ENCODE data around the gene LARGE1. TPM values are rescaled to one million over a fixed set of nuclear protein-coding genes. Genes with fewer than 3 reads are reported as not detected.

Gene LARGE1
- total and polyA plus RNA-seq, 2 of the 13 experiments (the other 11 are each of a cell fraction or from before 2014, with no cell fraction given) = 8.4 to 11.0 TPM

DNA sequence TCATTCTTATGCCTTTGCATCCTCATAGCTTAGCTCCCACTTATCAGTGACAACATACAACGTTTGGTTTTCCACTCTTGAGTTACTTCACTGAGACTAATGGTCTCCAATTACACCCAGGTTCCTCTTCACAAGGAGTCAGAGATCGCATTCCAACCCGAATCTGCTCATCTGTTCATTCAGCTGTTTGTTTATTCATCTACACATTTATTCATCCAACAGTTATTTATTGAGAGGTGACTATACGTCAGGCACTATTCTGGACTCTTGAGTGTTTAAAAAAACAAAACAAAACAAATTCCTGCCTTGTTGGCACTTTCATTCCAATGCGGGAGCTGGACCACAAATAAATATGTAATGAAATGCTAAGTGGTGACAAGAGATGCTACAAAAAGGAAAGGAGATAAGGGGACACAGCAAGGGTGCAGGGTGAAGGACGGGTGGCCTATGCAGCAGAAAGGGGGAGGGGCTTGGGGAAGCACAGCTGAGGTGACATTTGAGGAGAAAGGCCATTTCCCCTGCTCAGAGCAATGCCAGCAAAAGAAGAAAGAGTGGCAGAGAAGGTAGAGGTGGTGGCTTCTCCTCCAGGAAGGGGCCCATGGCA is 468.3 kb downstream of the LARGE1 start:
- Histone ChIP-seq H3K27me3 (ENCODE audit: control insufficient read depth in 1 of 2, insufficient read depth in 2 of 2, low read length in 2 of 2) (no peaks in the 10 kb centered on the region), H3K4me2 (ENCODE audit: low read depth, low read length) (no peak overlapping the region), H3K9ac (ENCODE audit: insufficient read depth, low read depth, low read length) (no peak overlapping the region), H3K4me1 (ENCODE audit: insufficient read depth, low read length) (peaks cover 18% of the 10 kb centered on the region), H4K20me1 (ENCODE audit: insufficient read depth, low read length) (no peaks in the 10 kb centered on the region), H3K79me2 (ENCODE audit: insufficient read depth, low read length) (no peaks in the 10 kb centered on the region), H2AFZ (ENCODE audit: low read length) (no peak overlapping the region), H3K36me3 (replicated peaks in 1 of 2; ENCODE audit: control insufficient read depth in 1 of 2, insufficient read depth in 2 of 2, low read length in 2 of 2) (no peaks in the 10 kb centered on the region), H3K27ac (ENCODE audit: extremely low read length, insufficient read depth, low read length) (no peak overlapping the region), H3K9me3 (ENCODE audit: low read length) (no peaks in the 10 kb centered on the region), H3K4me3 (replicated peaks in 1 of 3; ENCODE audit: insufficient read depth in 1 of 3, low read depth in 2 of 3, low read length in 3 of 3) (no peak overlapping the region)
- POLR2A ChIA-PET = interaction anchor here (0.9 kb wide), 1 partner anchor 88 kb away, joined by 3 read pairs; no protein-coding TSS in a partner anchor
- no TSS peak for BruUV-seq (replicated peaks)
- ATAC-seq (no peak), DNase-seq (ENCODE audit: low spot score) (peak; percentile 53), FAIRE-seq (no peak)
- CTCF ChIA-PET (ENCODE audit: low intra/inter-chr PET ratio, low total read pairs) = no interaction called here
- TF ChIP-seq U2AF1 (optimal IDR thresholded peaks at IDR 0.05; ENCODE audit: low read depth, low read length) (no peak), SIX4 (CRISPR knock-in tag; IDR thresholded peaks at IDR 0.05) (0 out of 2 replicates have a peak, but pooled peaks have one; percentile 40)
- intact Hi-C loops (cut with micrococcal nuclease; ENCODE audit: unreplicated experiment) (no loop called here), in situ Hi-C loops (cut with HindIII; ENCODE audit: extremely low pct_ligation_motif_present, low pct_unique_long_range_greater_than_20kb) (no loop called here)
- WGBS (ENCODE audit: low lambda C conversion rate) = 48% methylated on average over 6 of the region's 6 CpGs

DNA sequence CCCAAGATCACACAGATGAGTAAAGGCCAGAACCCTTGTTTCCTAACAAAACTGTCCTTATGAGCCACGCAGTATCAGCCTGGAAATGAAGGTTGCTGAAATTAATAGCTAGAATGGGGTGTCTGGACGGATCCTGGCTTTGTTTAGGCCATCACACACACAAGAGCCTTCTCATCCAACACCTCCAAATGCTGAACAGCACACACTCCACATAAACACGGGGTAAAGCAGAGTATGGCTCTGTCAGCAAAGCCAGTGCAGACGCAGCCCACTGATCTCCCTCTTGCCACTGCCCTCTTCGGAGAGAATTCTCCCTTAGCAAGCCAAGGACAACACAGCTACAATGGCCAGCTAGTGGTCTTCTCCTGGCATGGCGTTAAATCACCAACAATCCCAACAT is 469.5 kb downstream of the LARGE1 start:
- CTCF ChIA-PET (ENCODE audit: low intra/inter-chr PET ratio, low total read pairs) = no interaction called here
- H3K27me3 ChIP-seq (ENCODE audit: control insufficient read depth in 1 of 2, insufficient read depth in 2 of 2, low read length in 2 of 2) = no peaks in the 10 kb centered on the region
- BruUV-seq (replicated peaks) = no TSS peak
- TF ChIP-seq ZUFSP (CRISPR knock-in tag; IDR thresholded peaks at IDR 0.05; ENCODE audit: borderline replicate concordance) (no peak), ZNF441 (CRISPR knock-in tag; IDR thresholded peaks at IDR 0.05; ENCODE audit: borderline replicate concordance) (no peak)
- TF ChIP-seq, protein P1, sequence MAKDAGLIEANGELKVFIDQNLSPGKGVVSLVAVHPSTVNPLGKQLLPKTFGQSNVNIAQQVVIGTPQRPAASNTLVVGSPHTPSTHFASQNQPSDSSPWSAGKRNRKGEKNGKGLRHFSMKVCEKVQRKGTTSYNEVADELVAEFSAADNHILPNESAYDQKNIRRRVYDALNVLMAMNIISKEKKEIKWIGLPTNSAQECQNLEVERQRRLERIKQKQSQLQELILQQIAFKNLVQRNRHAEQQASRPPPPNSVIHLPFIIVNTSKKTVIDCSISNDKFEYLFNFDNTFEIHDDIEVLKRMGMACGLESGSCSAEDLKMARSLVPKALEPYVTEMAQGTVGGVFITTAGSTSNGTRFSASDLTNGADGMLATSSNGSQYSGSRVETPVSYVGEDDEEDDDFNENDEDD (CRISPR knock-in tag; IDR thresholded peaks at IDR 0.05; ENCODE audit: borderline replicate concordance) = no peak
- TF ChIP-seq, protein P2, sequence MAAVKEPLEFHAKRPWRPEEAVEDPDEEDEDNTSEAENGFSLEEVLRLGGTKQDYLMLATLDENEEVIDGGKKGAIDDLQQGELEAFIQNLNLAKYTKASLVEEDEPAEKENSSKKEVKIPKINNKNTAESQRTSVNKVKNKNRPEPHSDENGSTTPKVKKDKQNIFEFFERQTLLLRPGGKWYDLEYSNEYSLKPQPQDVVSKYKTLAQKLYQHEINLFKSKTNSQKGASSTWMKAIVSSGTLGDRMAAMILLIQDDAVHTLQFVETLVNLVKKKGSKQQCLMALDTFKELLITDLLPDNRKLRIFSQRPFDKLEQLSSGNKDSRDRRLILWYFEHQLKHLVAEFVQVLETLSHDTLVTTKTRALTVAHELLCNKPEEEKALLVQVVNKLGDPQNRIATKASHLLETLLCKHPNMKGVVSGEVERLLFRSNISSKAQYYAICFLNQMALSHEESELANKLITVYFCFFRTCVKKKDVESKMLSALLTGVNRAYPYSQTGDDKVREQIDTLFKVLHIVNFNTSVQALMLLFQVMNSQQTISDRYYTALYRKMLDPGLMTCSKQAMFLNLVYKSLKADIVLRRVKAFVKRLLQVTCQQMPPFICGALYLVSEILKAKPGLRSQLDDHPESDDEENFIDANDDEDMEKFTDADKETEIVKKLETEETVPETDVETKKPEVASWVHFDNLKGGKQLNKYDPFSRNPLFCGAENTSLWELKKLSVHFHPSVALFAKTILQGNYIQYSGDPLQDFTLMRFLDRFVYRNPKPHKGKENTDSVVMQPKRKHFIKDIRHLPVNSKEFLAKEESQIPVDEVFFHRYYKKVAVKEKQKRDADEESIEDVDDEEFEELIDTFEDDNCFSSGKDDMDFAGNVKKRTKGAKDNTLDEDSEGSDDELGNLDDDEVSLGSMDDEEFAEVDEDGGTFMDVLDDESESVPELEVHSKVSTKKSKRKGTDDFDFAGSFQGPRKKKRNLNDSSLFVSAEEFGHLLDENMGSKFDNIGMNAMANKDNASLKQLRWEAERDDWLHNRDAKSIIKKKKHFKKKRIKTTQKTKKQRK (IDR thresholded peaks at IDR 0.05; ENCODE audit: low read length) = no peak

More for the DNA sequence above, 469.5 kb downstream of the LARGE1 start:
- H3K36me3 ChIP-seq (replicated peaks in 1 of 2; ENCODE audit: control insufficient read depth in 1 of 2, insufficient read depth in 2 of 2, low read length in 2 of 2) = no peaks in the 10 kb centered on the region
- H3K4me3 ChIP-seq (replicated peaks in 1 of 3; ENCODE audit: insufficient read depth in 1 of 3, low read depth in 2 of 3, low read length in 3 of 3) = no peak overlapping the region
- ATAC-seq = no peak
- H3K4me2 ChIP-seq (ENCODE audit: low read depth, low read length) = no peak overlapping the region
- no peak for DNase-seq (ENCODE audit: low spot score)
- H4K20me1 ChIP-seq (ENCODE audit: insufficient read depth, low read length) = no peaks in the 10 kb centered on the region
- intact Hi-C loops (cut with micrococcal nuclease; ENCODE audit: unreplicated experiment) (no loop called here), in situ Hi-C loops (cut with HindIII; ENCODE audit: extremely low pct_ligation_motif_present, low pct_unique_long_range_greater_than_20kb) (no loop called here)
- WGBS (ENCODE audit: low lambda C conversion rate) = 94% methylated on average over 6 of the region's 6 CpGs
- H2AFZ ChIP-seq (ENCODE audit: low read length) = no peak overlapping the region
- POLR2A ChIA-PET = no interaction called here
- no peaks in the 10 kb centered on the region for H3K79me2 ChIP-seq (ENCODE audit: insufficient read depth, low read length)
- H3K27ac ChIP-seq (ENCODE audit: extremely low read length, insufficient read depth, low read length) = no peak overlapping the region
- no peak for FAIRE-seq
- H3K4me1 ChIP-seq (ENCODE audit: insufficient read depth, low read length) = peaks cover 18% of the 10 kb centered on the region
- H3K9me3 ChIP-seq (ENCODE audit: low read length) = no peaks in the 10 kb centered on the region
- H3K9ac ChIP-seq (ENCODE audit: insufficient read depth, low read depth, low read length) = no peak overlapping the region
